ENCODE results near the gene ABCC10.

DNA sequence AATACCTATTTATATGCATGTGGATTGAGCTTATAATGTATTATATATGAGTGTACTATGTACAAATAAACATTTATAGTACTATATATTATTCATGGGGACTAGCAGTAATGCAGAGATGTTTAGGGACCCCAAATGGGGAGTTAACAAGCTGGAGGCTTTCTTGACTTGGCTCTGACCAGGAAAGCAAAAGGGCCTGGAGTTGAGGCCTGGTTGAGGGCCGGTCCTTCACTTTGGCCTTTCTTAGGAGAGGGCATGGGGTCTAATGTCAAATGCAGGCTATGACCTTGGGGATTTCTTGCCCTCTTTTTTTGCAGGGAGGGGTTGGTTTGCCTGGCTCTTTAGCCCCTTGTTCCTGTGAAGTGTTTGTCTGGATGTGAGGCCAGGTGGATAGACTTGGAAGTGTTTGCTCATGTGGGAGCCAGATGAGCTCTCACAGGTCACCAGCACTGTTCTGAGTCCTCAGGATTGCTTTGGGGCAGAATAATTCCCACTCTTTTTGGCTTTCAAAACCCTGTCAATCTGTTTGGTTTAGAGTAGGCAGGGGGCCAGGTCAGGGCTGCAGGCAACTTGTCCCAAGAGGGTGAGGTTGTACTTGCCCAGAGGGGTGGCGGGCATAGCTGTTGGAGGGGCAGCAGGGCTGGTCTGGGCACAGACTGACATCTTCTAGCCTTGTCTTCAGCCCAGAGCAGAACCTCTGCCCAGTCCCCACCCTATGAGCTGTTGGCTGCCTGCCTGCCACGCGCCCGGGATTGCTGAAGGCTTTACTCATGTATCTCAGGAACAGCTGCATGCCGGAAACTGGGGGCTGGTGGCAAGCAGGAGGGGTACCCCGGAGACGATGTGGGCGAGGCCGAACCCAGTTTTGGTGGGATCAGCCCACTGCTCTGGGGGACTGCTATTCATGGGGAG is 64.7 kb downstream of the ABCC10 start:
- TF ChIP-seq POLR2A (IDR thresholded peaks at IDR 0.05; ENCODE audit: low read depth, low read length) (no peak), TAF1 (IDR thresholded peaks at IDR 0.05; ENCODE audit: borderline replicate concordance, low read depth, low read length) (no peak), POLR2AphosphoS5 (IDR thresholded peaks at IDR 0.05; ENCODE audit: low read depth, low read length) (no peak)

Measured in GM12892 (cell line).